VCaP (cell line): ENCODE data around the gene DDX17.

Experiments used
- H3K27ac ChIP-seq: fragments of 450-650 bp; 2 replicates; pipeline ENCODE4 v1.5.1; 2017
- CTCF ChIP-seq: fragments of 450-650 bp; conservative IDR thresholded peaks from 2 replicates; pipeline ENCODE4 v1.5.1; 2017; ENCODE audit warnings: mild to moderate bottlenecking, moderate library complexity

The DDX17 gene

GRCh38 chr22:38469306-38469781 lies 36.8 kb downstream of the DDX17 start:
- no peak for TF ChIP-seq CTCF
- H3K27ac ChIP-seq: no peak overlapping the region

- H3K27ac ChIP-seq: no peak overlapping the region
- 0 out of 2 replicates have a peak, but pooled peaks have one; percentile 7 for TF ChIP-seq CTCF
Measured at GRCh38 chr22:38468443-38469305, 37.4 kb downstream of the DDX17 start.

DNA sequence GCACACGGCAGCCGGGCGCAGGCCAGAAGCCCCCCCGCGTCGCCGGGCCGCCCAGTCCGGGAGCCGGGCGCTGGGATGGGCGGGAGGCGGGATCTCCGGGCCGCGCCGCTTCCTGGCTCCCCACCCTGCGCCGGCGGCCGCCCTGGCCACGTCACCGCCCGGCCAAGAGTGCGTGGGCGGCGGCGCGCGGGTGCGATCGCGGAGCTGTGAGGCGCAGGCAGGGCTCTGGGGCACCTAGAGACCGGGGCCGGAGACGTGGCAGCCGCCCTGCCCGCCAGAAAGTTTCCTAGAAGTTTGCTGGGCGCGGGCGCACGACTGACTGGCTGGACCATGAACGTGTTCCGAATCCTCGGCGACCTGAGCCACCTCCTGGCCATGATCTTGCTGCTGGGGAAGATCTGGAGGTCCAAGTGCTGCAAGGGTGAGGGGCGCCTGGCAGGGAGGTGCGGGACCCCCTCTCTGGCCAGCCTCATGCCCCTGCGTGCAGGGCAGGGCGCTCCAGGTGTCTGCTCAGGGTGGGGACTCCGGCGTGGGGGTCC lies 38.1 kb downstream of the DDX17 start, which contains the start of gene KDELR3:
Gene KDELR3 (plus strand): TSS at position 193 of the 539 bp plus-strand sequence. CDS start 138 bp downstream, at position 331.
- TF ChIP-seq CTCF: no peak
- H3K27ac ChIP-seq: no peak within 1 kb of the TSS; the same call in 1 of the 2 replicates

DNA sequence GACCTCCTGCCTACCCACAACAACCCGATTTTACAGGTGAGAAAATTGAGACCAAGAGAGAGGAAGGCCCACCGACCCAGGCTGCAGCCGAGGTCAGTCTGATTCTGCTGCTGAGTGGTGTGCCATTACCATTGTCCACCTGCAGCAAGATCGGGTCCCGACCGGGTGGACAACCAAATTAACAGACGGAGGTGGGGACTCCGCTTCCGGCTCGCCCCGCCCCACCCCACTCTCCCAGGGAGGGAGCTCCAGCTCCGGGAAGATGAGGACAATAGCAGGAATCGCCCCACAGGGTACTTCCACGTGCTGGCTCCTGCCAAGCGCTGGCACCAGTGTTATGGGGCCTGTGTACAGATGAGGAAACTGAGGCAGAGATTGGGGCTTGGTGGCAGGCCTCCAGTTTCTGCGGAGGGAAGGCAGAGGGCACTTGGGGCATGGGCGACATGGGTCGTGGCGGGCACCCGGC lies 38.6 kb downstream of the DDX17 start:
- H3K27ac ChIP-seq: no peak overlapping the region; the same call in 1 of the 2 replicates
- no peak for TF ChIP-seq CTCF

- H3K27ac ChIP-seq: no peak overlapping the region
- TF ChIP-seq CTCF: no peak
Measured at GRCh38 chr22:38465673-38466490, 40.2 kb downstream of the DDX17 start.

- no peak overlapping the region for H3K27ac ChIP-seq
- TF ChIP-seq CTCF: no peak
Measured at GRCh38 chr22:38464992-38465672, 41.0 kb downstream of the DDX17 start.
